HG03460 (cell line): ENCODE data around the gene NRAP.

Experiments
- ATAC-seq: cut with Tn5 transposase; IDR thresholded peaks from one replicate; pipeline ENCODE4 v1.9.1; 2021; ENCODE audit not compliant: unreplicated experiment

The NRAP gene, protein sequence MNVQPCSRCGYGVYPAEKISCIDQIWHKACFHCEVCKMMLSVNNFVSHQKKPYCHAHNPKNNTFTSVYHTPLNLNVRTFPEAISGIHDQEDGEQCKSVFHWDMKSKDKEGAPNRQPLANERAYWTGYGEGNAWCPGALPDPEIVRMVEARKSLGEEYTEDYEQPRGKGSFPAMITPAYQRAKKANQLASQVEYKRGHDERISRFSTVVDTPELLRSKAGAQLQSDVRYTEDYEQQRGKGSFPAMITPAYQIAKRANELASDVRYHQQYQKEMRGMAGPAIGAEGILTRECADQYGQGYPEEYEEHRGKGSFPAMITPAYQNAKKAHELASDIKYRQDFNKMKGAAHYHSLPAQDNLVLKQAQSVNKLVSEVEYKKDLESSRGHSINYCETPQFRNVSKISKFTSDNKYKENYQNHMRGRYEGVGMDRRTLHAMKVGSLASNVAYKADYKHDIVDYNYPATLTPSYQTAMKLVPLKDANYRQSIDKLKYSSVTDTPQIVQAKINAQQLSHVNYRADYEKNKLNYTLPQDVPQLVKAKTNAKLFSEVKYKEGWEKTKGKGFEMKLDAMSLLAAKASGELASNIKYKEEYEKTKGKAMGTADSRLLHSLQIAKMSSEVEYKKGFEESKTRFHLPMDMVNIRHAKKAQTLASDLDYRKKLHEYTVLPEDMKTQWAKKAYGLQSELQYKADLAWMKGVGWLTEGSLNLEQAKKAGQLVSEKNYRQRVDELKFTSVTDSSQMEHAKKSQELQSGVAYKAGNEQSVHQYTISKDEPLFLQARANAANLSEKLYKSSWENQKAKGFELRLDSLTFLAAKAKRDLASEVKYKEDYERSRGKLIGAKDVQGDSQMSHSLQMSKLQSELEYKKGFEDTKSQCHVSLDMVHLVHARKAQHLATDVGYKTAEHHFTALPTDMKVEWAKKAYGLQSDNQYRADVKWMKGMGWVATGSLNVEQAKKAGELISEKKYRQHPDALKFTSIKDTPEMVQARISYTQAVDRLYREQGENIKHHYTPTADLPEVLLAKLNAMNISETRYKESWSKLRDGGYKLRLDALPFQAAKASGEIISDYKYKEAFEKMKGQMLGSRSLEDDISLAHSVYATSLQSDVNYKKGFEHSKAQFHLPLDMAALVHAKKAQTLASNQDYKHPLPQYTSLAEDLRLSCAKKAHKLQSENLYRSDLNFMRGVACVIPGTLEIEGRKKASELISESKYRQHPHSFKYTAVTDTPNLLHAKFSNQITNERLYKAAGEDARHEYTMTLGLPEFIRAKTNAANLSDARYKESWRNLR (N-terminal part only)

GRCh38 chr10:113663908-113664307, at the start of gene NRAP:
TSS of gene NRAP (minus strand) at chr10:113664041. CDS start at chr10:113663882, 159 bp downstream.
- no peak for ATAC-seq

GRCh38 chr10:113713640-113713982, 49.8 kb upstream of the NRAP start:
- ATAC-seq, result no peak

DNA sequence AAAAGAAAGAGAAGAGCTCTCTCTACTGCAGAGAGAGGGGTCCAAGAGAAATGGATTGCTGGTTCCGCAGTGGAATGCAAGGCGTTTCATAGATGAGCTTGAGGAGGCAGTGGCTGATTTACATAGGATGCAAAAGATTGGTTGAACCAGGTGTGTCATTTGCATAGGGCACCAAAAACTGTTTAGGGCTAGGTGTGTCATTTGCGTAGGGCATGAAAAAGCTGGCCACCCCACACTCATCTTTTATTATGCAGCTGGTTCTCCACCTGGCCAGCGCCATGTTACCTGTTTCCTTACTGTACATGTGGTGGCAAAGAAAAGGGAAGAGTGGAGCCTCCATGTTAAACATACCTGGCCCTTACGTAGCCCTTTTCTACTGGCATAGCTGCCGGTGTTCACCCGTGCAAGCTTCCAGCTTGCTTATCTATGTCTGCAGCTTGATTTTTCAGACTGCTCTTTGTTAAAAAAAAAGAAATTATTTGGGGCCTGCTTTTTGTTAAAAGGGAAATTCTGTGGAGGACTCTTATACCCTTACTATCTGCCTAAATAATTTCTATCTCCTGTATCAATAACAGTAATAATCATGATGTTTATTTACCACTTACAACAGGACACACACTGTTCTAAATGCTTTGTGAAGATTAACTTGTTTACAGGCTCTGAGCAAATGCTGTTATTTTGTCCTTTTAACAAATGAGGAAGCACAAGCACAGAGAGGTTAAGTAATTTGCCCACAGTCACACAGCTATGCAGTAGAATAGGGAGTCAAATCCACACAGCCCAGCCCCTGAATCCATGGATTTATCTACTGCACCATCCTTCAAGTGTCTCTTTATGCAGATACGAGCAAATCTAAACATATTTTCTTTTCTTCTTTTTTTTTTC, 49.2 kb upstream of the NRAP start:
- no peak for ATAC-seq

DNA sequence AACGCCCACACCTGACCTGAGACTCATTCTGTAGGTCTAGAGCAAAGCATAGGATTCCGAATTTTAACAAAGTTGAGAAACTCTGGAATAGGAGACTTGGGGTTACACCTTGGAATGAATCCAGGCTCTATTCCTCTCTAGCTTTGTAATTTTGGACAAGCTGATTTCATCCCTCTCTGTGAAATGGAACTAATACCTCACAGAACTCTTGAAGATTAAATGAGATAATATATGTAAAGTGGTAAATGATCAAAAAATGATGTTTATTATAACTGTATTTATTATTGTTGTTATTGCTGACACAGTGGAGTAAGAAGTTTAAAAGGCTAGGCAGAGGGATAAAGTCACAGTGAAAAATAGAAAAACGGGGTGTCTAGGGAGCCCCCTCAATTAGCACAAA, 48.2 kb upstream of the NRAP start:
- no peak for ATAC-seq

GRCh38 chr10:113711142-113711541, 47.3 kb upstream of the NRAP start:
- no peak for ATAC-seq

DNA sequence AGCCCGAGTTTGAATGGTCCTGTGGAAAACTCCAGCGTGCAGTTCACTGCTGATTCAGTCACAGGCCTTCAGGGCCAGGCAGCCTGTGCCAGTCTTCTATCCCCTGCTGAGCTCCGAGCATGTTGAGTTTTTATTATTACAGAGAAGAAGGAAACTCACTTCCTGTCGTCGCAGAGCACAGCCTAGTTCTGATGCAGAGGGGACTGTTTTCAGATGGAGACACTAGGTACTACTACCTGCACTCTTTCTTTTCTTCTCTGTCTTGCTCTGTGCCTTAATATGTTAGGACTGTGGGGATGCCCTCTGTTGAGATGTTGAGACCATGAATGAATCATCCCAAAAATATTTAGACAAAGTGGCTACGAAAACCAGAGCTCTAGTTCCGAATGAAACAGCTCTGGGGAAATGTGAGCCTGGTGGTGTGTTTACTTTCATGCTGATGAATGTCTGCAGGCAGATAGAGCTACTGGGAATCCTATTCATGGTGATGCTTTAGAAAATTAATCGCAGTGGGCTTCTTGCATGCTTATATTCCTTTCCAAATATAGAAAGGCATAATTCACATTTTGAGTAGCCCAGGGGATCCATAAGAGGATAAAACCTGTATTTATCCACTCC, 45.5 kb upstream of the NRAP start:
- ATAC-seq, result no peak

GRCh38 chr10:113708640-113709039, 44.8 kb upstream of the NRAP start:
- ATAC-seq, result no peak

DNA sequence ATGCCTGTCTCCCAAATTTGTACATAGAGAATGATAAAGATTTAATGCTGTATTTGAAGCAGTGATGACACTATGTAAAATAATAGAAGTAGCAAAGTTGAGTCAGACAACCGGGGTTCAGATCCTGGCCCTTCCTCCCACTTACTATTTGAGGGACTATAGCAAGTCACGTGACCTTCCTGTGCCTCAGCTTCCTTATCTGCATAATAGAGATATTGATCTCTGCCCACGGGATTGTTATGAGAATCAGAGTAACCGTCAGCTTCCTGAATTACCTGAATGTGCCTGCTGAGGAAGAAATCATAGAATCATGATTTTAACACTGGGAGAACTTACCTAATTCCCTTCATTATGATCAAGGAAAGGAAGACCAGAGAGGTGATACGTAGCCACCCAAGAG, 42.8 kb upstream of the NRAP start:
- no peak for ATAC-seq

DNA sequence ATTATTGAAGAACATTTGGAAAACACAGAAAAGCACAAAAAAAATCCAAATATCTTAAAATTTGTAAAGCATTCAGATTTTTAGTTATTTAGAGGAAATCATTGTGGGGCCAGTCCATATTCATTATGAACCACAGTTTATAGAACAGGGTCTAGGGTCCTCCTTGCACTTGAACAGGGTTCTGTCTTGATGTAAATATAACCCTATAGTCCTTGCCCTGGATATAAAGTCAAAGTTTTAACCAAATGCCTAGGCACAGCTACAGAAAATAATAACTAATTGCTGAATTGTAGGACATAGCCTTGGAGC, 41.5 kb upstream of the NRAP start:
- ATAC-seq, result no peak

DNA sequence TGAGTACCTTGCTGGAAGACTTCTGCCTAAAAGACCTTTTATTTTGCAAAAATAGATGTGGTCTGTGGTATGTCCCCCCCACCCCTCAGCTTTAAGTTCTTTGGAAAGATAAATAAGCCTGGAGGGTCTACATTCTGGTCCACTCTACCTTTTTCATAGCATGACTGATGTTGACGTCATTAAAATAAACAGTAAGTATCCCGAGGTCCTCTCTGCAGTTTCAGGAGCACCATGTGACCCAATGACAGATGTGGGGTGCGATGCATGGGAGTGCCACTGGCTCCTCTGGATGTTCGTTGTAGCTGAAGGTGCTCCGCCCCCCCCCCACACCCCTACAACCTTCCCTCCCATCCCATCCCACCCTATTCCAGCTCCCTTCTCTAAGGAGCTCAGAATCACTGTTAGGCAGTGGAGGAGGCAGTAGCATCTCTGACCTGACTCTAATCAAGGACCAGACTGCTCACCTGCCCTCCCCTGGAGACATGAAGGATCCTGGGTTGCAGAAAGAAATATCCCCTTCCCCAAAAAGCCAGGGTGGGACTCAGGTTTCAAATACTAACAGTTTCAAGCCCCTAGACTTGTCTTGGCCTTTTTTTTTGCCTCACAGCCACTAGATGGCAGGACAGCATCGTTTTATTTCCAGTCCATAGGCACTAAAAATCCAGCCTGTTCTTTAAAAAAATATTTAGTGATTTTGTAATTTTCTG, 40.9 kb upstream of the NRAP start:
- ATAC-seq, result no peak

DNA sequence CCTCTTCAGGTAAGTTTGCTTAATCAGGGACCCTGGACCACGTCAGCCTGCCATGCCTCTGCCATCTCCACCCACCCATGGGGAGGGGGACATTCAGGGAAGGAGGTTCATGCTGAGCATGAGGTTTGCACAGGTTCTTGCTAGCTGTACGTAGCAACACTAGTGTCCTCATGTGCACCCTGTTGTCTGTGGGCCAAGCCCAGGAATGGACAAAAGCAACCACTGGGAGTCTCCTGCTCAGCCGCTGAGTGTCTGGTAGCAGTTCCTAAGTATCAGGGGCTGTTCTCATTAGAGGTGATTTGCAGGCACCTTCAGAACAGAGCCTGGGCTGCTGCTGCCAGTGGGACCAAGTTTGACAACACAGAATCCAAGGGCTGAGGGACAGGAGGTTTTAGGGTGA, 33.8 kb upstream of the NRAP start:
- no peak for ATAC-seq

DNA sequence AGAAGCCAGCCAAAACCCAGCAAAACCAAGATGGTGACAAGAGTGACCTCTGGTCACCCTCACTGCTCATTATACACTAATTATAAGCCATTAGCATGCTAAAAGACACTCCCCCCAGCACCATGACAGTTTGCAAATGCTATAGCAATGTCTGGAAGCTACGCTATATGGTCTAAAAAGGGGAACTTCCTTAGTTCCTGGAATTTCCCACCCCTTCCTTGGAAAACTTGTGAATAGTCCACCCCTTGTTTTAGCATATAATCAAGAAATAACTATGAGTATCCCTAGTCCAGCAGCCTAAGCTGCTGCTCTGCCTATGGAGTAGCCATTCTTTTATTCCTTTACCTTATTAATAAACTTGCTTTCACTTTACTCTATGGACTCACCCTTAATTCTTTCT, 31.9 kb upstream of the NRAP start:
- no peak for ATAC-seq

- no peak for ATAC-seq
These were observed 29.5 kb upstream of the NRAP start for GRCh38 chr10:113693348-113693747.

- ATAC-seq, result no peak
These were observed 28.4 kb upstream of the NRAP start for GRCh38 chr10:113692271-113692670.

GRCh38 chr10:113691381-113691780, 27.5 kb upstream of the NRAP start:
- ATAC-seq, result no peak

DNA sequence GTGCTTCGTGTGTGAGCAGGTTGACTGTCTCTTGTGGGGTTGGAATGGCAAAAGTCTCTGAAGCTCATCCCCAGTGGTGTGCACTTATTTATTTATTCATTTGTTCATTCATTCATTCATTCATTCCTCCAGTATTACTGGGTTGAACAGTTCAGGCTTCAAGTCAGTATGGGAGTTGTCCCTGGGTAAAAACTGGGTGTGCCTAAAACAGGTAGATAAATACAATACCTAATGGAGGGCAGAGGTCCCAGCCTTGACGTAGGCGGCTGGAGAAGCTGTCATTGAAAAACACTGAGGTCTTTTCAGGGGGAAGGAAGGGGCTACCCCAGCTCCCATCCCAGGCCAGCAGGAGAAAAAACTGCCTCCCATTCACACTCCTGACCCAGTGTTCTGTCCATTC, 26.9 kb upstream of the NRAP start:
- no peak for ATAC-seq

- ATAC-seq, result no peak
These were observed 25.7 kb upstream of the NRAP start for GRCh38 chr10:113689574-113689973.

DNA sequence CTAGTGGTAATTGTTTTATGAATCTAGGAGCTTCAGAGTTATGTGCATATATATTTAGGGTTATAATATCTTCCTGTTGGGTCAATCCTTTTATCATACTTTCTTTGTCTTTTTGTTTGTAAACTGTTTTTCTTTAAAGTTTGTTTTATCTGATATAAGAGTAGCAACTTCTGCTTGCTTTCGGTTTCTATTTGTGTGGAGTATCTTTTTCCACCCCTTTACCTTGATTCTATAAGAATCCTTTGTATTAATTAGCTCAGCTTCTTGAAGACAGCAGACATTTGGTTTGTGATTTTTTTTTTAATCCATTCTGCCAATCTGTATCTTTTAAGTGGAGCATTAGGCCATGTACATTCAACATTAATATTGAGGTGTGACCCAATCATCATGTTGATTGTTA, 25.2 kb upstream of the NRAP start:
- no peak for ATAC-seq

GRCh38 chr10:113687037-113687436, 23.2 kb upstream of the NRAP start:
- no peak for ATAC-seq

GRCh38 chr10:113686028-113686427, 22.2 kb upstream of the NRAP start:
- no peak for ATAC-seq
